K562 (cell line): ENCODE measurements around the gene DLGAP1. TPM values are rescaled to one million over a fixed set of nuclear protein-coding genes. Genes with fewer than 3 reads are reported as not detected.
A peak's percentile ranks its signal among the peaks of the same experiment; 100 is the strongest.

Source experiments
- FOXJ3 ChIP-seq: sonication (generic); formaldehyde crosslinking; IDR thresholded peaks from 2 replicates; pipeline ENCODE4 v1.4.0; 2020; ENCODE audit warnings: mild to moderate bottlenecking, missing genetic modification reagents
- JUND ChIP-seq, 2 experiments: IDR thresholded peaks; 2 replicates in 1 of 2; 3 replicates in 1 of 2; pipeline ENCODE4 v1.6.1; 2011; ENCODE audit warnings: borderline replicate concordance in 2 of 2, low read depth in 2 of 2, low read length in 2 of 2, improper control_type of control experiment in 1 of 2, missing biosample characterization in 1 of 2, missing genetic modification characterization in 1 of 2, missing genetic modification reagents in 1 of 2
- KDM2B ChIP-seq: fragments of 250-450 bp; sonication (Bioruptor Pico); IDR thresholded peaks from 2 replicates; pipeline ENCODE4 v1.8.0; 2021; ENCODE audit warnings: mild to moderate bottlenecking, moderate library complexity
- KHSRP ChIP-seq: fragments of 450-650 bp; IDR thresholded peaks from 2 replicates; pipeline ENCODE4 v1.6.1; 2017
- NFATC3 ChIP-seq: fragments of 450-650 bp; IDR thresholded peaks from 2 replicates; pipeline ENCODE4 v1.6.1; 2017; ENCODE audit warnings: mild to moderate bottlenecking
- NFIC ChIP-seq: fragments of 450-650 bp; IDR thresholded peaks from 2 replicates; pipeline ENCODE4 v1.6.1; 2017; ENCODE audit warnings: mild to moderate bottlenecking, inconsistent platforms
- U2AF1 ChIP-seq: fragments of 200-400 bp; formaldehyde crosslinking; optimal IDR thresholded peaks from 2 replicates; pipeline ENCODE3; 2017; ENCODE audit warnings: mild to moderate bottlenecking, low read depth, low read length, moderate library complexity
- ZBTB1 ChIP-seq: sonication (generic); formaldehyde crosslinking; IDR thresholded peaks from 2 replicates; pipeline ENCODE4 v1.8.1; 2023; ENCODE audit warnings: missing genetic modification reagents, low read depth, mild to moderate bottlenecking, borderline replicate concordance
- polyA plus RNA-seq, 8 experiments: library from polyadenylated mRNA; depleted of rRNA in 4 of 8; stranded (reverse) in 5 of 8; unstranded in 3 of 8; fragments of >200 nt; fragmentation: Nextera tagmentation in 2 of 8; fragmentation: Illumina TruSeq in 1 of 8; extraction: Ambion mirVana in 2 of 8; extraction: Trizol in 1 of 8; gene quantifications; 2 replicates each; pipeline versions ENCODE4 v1.2.1 to v1.2.3, GENCODE V29; 2011 to 2014; ENCODE audit warnings: inconsistent platforms in 1 of 8, missing spikeins in 1 of 8
- total RNA-seq, 7 experiments: library from RNA; depleted of rRNA in 6 of 7; stranded (reverse); fragments of >200 nt in 6 of 7; fragmentation: Illumina TruSeq in 2 of 7; extraction: Trizol in 2 of 7; gene quantifications; 2 replicates each; pipeline versions ENCODE4 v1.2.1 to v1.2.3, GENCODE V29; 2011 to 2021; ENCODE audit warnings: low replicate concordance in 1 of 7
- TF ChIP-seq, protein P1 (sequence below): IDR thresholded peaks from 3 replicates; pipeline ENCODE4 v1.6.1; 2011; ENCODE audit warnings: borderline replicate concordance, mild to moderate bottlenecking; ENCODE audit not compliant: insufficient read length, insufficient read depth
- TF ChIP-seq, protein P2 (sequence below): fragments of 250-450 bp; sonication (Bioruptor Pico); IDR thresholded peaks from 2 replicates; pipeline ENCODE4 v1.5.0; 2020; ENCODE audit warnings: mild to moderate bottlenecking
- TF ChIP-seq, protein P3 (sequence below): fragments of 450-650 bp; IDR thresholded peaks from 2 replicates; pipeline ENCODE4 v1.6.1; 2016; ENCODE audit warnings: low read depth
- TF ChIP-seq, protein P4 (sequence below), 2 experiments: fragments of 450-650 bp in 1 of 2; sonication (generic) in 1 of 2; formaldehyde crosslinking; conservative IDR thresholded peaks; 2 replicates each; pipeline versions ENCODE4 v1.4.0 to v1.8.1; 2020 to 2022; ENCODE audit warnings: mild to moderate bottlenecking in 1 of 2, missing genetic modification reagents in 1 of 2

Gene DLGAP1
- total and polyA plus RNA-seq, 9 of the 15 experiments (the other 6 are each of a cell fraction or from before 2014, with no cell fraction given) = 0.04 to 0.22 (median 0.08) TPM

DNA sequence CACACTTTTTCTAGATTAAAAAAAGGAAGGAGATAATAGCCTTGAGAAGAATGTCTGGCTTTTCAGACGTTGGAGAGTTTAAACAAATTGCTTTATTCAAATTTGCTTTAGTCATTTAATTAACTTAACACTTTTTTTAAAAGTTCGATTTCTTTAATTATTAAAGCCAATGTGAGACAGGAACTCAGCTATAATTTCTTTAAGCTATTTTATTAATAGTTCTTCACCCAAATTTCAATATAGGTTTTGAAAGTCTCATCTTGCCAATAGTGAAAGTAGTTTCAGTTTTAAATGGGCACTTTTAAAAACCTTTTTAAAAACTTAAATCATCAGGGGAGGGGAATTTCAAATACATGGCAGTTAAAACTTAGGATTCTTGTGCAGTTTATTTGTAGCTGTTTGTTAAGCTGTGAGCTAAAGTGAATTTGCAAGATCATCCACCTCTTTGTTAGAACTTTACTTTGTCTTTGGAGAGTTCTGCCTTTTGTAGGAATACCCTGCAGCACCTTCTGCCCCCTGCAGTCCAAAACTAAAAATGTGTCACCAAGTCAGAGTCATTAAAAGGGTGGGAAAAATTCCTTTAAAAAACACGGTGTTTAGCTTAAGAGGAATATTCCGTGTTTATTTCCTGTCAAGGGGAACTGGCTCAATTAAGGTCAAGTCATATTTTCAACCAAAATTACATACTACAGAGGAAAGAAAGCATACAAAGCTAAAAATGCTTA lies 1000.6 kb downstream of the DLGAP1 start (continued):
- TF ChIP-seq, protein P1, sequence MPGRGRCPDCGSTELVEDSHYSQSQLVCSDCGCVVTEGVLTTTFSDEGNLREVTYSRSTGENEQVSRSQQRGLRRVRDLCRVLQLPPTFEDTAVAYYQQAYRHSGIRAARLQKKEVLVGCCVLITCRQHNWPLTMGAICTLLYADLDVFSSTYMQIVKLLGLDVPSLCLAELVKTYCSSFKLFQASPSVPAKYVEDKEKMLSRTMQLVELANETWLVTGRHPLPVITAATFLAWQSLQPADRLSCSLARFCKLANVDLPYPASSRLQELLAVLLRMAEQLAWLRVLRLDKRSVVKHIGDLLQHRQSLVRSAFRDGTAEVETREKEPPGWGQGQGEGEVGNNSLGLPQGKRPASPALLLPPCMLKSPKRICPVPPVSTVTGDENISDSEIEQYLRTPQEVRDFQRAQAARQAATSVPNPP = no peak
- TF ChIP-seq U2AF1 (no peak), NFATC3 (no peak), KHSRP (no peak), JUND (IDR thresholded peaks at IDR 0.05; ENCODE audit: borderline replicate concordance, low read depth, low read length) (peak; percentile 50; the same call in 1 of the 2 replicates), JUND (tag; IDR thresholded peaks at IDR 0.05; ENCODE audit: borderline replicate concordance, low read depth, low read length) (no peak; the same call in 2 of the 3 replicates), ZBTB1 (CRISPR knock-in tag) (no peak), NFIC (no peak), KDM2B (CRISPR knock-in tag) (no peak), FOXJ3 (no peak)
- TF ChIP-seq, protein P2, sequence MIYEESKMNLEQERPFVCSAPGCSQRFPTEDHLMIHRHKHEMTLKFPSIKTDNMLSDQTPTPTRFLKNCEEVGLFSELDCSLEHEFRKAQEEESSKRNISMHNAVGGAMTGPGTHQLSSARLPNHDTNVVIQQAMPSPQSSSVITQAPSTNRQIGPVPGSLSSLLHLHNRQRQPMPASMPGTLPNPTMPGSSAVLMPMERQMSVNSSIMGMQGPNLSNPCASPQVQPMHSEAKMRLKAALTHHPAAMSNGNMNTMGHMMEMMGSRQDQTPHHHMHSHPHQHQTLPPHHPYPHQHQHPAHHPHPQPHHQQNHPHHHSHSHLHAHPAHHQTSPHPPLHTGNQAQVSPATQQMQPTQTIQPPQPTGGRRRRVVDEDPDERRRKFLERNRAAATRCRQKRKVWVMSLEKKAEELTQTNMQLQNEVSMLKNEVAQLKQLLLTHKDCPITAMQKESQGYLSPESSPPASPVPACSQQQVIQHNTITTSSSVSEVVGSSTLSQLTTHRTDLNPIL (CRISPR knock-in tag) = no peak
- TF ChIP-seq, protein P3, sequence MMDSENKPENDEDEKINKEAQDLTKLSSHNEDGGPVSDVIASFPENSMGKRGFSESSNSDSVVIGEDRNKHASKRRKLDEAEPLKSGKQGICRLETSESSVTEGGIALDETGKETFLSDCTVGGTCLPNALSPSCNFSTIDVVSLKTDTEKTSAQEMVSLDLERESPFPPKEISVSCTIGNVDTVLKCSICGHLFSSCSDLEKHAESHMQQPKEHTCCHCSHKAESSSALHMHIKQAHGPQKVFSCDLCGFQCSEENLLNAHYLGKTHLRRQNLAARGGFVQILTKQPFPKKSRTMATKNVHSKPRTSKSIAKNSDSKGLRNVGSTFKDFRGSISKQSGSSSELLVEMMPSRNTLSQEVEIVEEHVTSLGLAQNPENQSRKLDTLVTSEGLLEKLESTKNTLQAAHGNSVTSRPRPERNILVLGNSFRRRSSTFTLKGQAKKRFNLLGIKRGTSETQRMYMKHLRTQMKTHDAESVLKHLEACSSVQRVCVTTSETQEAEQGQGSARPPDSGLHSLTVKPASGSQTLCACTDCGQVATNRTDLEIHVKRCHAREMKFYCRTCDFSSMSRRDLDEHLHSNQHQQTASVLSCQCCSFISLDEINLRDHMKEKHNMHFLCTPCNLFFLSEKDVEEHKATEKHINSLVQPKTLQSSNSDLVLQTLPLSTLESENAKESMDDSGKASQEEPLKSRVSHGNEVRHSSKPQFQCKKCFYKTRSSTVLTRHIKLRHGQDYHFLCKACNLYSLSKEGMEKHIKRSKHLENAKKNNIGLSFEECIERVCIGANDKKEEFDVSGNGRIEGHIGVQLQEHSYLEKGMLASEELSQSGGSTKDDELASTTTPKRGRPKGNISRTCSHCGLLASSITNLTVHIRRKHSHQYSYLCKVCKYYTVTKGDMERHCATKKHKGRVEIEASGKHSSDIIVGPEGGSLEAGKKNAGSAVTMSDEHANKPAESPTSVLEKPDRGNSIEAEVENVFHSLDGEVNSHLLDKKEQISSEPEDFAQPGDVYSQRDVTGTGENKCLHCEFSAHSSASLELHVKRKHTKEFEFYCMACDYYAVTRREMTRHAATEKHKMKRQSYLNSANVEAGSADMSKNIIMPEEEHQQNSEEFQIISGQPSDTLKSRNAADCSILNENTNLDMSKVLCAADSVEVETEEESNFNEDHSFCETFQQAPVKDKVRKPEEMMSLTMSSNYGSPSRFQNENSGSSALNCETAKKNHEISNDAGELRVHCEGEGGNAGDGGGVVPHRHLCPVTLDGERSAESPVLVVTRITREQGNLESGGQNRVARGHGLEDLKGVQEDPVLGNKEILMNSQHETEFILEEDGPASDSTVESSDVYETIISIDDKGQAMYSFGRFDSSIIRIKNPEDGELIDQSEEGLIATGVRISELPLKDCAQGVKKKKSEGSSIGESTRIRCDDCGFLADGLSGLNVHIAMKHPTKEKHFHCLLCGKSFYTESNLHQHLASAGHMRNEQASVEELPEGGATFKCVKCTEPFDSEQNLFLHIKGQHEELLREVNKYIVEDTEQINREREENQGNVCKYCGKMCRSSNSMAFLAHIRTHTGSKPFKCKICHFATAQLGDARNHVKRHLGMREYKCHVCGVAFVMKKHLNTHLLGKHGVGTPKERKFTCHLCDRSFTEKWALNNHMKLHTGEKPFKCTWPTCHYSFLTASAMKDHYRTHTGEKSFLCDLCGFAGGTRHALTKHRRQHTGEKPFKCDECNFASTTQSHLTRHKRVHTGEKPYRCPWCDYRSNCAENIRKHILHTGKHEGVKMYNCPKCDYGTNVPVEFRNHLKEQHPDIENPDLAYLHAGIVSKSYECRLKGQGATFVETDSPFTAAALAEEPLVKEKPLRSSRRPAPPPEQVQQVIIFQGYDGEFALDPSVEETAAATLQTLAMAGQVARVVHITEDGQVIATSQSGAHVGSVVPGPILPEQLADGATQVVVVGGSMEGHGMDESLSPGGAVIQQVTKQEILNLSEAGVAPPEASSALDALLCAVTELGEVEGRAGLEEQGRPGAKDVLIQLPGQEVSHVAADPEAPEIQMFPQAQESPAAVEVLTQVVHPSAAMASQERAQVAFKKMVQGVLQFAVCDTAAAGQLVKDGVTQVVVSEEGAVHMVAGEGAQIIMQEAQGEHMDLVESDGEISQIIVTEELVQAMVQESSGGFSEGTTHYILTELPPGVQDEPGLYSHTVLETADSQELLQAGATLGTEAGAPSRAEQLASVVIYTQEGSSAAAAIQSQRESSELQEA = no peak
- TF ChIP-seq, protein P4, sequence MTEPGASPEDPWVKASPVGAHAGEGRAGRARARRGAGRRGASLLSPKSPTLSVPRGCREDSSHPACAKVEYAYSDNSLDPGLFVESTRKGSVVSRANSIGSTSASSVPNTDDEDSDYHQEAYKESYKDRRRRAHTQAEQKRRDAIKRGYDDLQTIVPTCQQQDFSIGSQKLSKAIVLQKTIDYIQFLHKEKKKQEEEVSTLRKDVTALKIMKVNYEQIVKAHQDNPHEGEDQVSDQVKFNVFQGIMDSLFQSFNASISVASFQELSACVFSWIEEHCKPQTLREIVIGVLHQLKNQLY (CRISPR knock-in tag; conservative IDR thresholded peaks at IDR 0.05) = no peak
